Smooth muscle cell (in vitro differentiated cells): ENCODE data around the gene PDLIM1. TPM values are rescaled to one million over a fixed set of nuclear protein-coding genes. Genes with fewer than 3 reads are reported as not detected.

ENCODE experiments used
- DNase-seq: peaks from one replicate; lab custom pipeline; 2025; ENCODE audit not compliant: unreplicated experiment; lab: John Stamatoyannopoulos, UW
- H2AFZ ChIP-seq: fragments of 200-600 bp; sonication (generic); 2 replicates; pipeline ENCODE4 v1.6.0; 2016; ENCODE audit warnings: antibody characterized with exemption, low read depth, mild to moderate bottlenecking
- H3F3A ChIP-seq: fragments of 200-600 bp; sonication (generic); 2 replicates; pipeline ENCODE4 v1.6.0; 2017; ENCODE audit warnings: antibody characterized with exemption, low read depth
- H3K27ac ChIP-seq: fragments of 200-600 bp; sonication (generic); 2 replicates; pipeline ENCODE4 v1.5.1; 2016; ENCODE audit warnings: low read depth, mild to moderate bottlenecking
- H3K27me3 ChIP-seq: fragments of 200-600 bp; sonication (generic); 2 replicates; pipeline ENCODE4 v1.6.1; 2016; ENCODE audit warnings: low read depth, mild to moderate bottlenecking
- H3K36me3 ChIP-seq: fragments of 200-600 bp; sonication (generic); 2 replicates; pipeline ENCODE4 v1.5.1; 2016; ENCODE audit warnings: low read depth
- H3K4me1 ChIP-seq: fragments of 200-600 bp; sonication (generic); 2 replicates; pipeline ENCODE4 v1.5.1; 2016; ENCODE audit warnings: low read depth
- H3K4me2 ChIP-seq: fragments of 200-600 bp; sonication (generic); 2 replicates; pipeline ENCODE4 v1.6.0; 2016; ENCODE audit warnings: mild to moderate bottlenecking
- H3K4me3 ChIP-seq: fragments of 200-600 bp; sonication (generic); 2 replicates; pipeline ENCODE4 v1.5.1; 2016; ENCODE audit warnings: mild to moderate bottlenecking
- H3K79me2 ChIP-seq: fragments of 200-600 bp; sonication (generic); 2 replicates; pipeline ENCODE4 v1.6.0; 2016; ENCODE audit warnings: low read depth, mild to moderate bottlenecking
- H3K9ac ChIP-seq: fragments of 200-600 bp; sonication (generic); 2 replicates; pipeline ENCODE4 v1.6.0; 2016; ENCODE audit warnings: low read depth
- H3K9me3 ChIP-seq: fragments of 200-600 bp; sonication (generic); replicated peaks from 2 replicates; pipeline ENCODE4 v1.5.1; 2016; ENCODE audit warnings: low read depth
- H4K20me1 ChIP-seq: fragments of 200-600 bp; sonication (generic); 2 replicates; pipeline ENCODE4 v1.6.0; 2016; ENCODE audit warnings: low read depth
- CTCF ChIP-seq: fragments of 200-600 bp; sonication (generic); IDR thresholded peaks from 2 replicates; pipeline ENCODE4 v1.5.1; 2017; ENCODE audit warnings: borderline replicate concordance, mild to moderate bottlenecking, antibody characterized with exemption; ENCODE audit not compliant: insufficient read depth, poor library complexity, severe bottlenecking
- WGBS: methylation state at CpG from one replicate; pipeline ENCODE4 v1.1.7; 2016; ENCODE audit warnings: low lambda C conversion rate; 5-methylcytosine and 5-hydroxymethylcytosine counted together
- polyA plus RNA-seq: library from polyadenylated mRNA; unstranded; fragments of >200 nt; fragmentation: Nextera tagmentation; extraction: Ambion mirVana; gene quantifications from 2 replicates; pipeline ENCODE4 v1.2.1, GENCODE V29; 2016
- total RNA-seq: library from RNA; depleted of rRNA; stranded (reverse); fragments of >200 nt; gene quantifications from 2 replicates; pipeline ENCODE4 v1.2.3, GENCODE V29; 2014

The PDLIM1 gene
- total and polyA plus RNA-seq, 2 experiments from 2014 or later: 102 to 187 TPM

GRCh38 chr10:95330966-95331453 lies 40.2 kb upstream of the PDLIM1 start:
- Histone ChIP-seq H3K4me2 (no peak overlapping the region), H3K9me3 (no peaks in the 10 kb centered on the region), H3K27ac (no peak overlapping the region), H3K36me3 (no peaks in the 10 kb centered on the region), H3K9ac (no peak overlapping the region), H3K4me1 (no peaks in the 10 kb centered on the region), H2AFZ (no peak overlapping the region), H3K4me3 (no peak overlapping the region), H3K79me2 (no peaks in the 10 kb centered on the region), H3F3A (no peaks in the 10 kb centered on the region), H4K20me1 (no peaks in the 10 kb centered on the region), H3K27me3 (no peaks in the 10 kb centered on the region)
- no peak for TF ChIP-seq CTCF
- no peak for DNase-seq
- 97% methylated on average over 1 of the region's 1 CpG for WGBS

- Histone ChIP-seq H3F3A (no peaks in the 10 kb centered on the region), H3K9ac (no peak overlapping the region), H3K27ac (no peak overlapping the region), H4K20me1 (no peaks in the 10 kb centered on the region), H3K9me3 (no peaks in the 10 kb centered on the region), H2AFZ (no peak overlapping the region), H3K27me3 (no peaks in the 10 kb centered on the region), H3K4me3 (no peak overlapping the region), H3K36me3 (no peaks in the 10 kb centered on the region), H3K79me2 (no peaks in the 10 kb centered on the region), H3K4me2 (no peak overlapping the region), H3K4me1 (no peaks in the 10 kb centered on the region)
- DNase-seq: no peak
- no peak for TF ChIP-seq CTCF
- 75% methylated on average over 9 of the region's 9 CpGs for WGBS
Observed at GRCh38 chr10:95329296-95329695, 38.5 kb upstream of the PDLIM1 start.

GRCh38 chr10:95328013-95328412 lies 37.2 kb upstream of the PDLIM1 start:
- no peaks in the 10 kb centered on the region for H3K27me3 ChIP-seq
- no peak overlapping the region for H3K27ac ChIP-seq
- 100% methylated on average over 3 of the region's 3 CpGs for WGBS
- TF ChIP-seq CTCF: no peak
- no peaks in the 10 kb centered on the region for H3K9me3 ChIP-seq
- H4K20me1 ChIP-seq: no peaks in the 10 kb centered on the region
- no peak overlapping the region for H2AFZ ChIP-seq
- no peaks in the 10 kb centered on the region for H3K79me2 ChIP-seq
- no peak overlapping the region for H3K9ac ChIP-seq
- H3K4me3 ChIP-seq: no peak overlapping the region
- H3K36me3 ChIP-seq: no peaks in the 10 kb centered on the region
- no peak for DNase-seq
- no peaks in the 10 kb centered on the region for H3K4me1 ChIP-seq
- H3K4me2 ChIP-seq: no peak overlapping the region
- H3F3A ChIP-seq: no peaks in the 10 kb centered on the region

- H3K9ac ChIP-seq: no peak overlapping the region
- no peaks in the 10 kb centered on the region for H3F3A ChIP-seq
- no peak overlapping the region for H3K4me2 ChIP-seq
- no peak for TF ChIP-seq CTCF
- H3K79me2 ChIP-seq: no peaks in the 10 kb centered on the region
- WGBS: 91% methylated on average over 5 of the region's 5 CpGs
- H4K20me1 ChIP-seq: no peaks in the 10 kb centered on the region
- no peak overlapping the region for H3K4me3 ChIP-seq
- no peaks in the 10 kb centered on the region for H3K36me3 ChIP-seq
- no peak for DNase-seq
- no peak overlapping the region for H3K27ac ChIP-seq
- H3K9me3 ChIP-seq: no peaks in the 10 kb centered on the region
- no peaks in the 10 kb centered on the region for H3K27me3 ChIP-seq
- no peaks in the 10 kb centered on the region for H3K4me1 ChIP-seq
- H2AFZ ChIP-seq: no peak overlapping the region
Observed at GRCh38 chr10:95327367-95327766, 36.6 kb upstream of the PDLIM1 start.
